ENCODE measurements around the gene DDX60. TPM values are rescaled to one million over a fixed set of nuclear protein-coding genes. Genes with fewer than 3 reads are reported as not detected.
"Not testable (repeated sequence)": the region's sequence is repeated elsewhere in the genome, so short reads cannot be mapped to it uniquely, and the experiment has no call there.

Gene DDX60, protein sequence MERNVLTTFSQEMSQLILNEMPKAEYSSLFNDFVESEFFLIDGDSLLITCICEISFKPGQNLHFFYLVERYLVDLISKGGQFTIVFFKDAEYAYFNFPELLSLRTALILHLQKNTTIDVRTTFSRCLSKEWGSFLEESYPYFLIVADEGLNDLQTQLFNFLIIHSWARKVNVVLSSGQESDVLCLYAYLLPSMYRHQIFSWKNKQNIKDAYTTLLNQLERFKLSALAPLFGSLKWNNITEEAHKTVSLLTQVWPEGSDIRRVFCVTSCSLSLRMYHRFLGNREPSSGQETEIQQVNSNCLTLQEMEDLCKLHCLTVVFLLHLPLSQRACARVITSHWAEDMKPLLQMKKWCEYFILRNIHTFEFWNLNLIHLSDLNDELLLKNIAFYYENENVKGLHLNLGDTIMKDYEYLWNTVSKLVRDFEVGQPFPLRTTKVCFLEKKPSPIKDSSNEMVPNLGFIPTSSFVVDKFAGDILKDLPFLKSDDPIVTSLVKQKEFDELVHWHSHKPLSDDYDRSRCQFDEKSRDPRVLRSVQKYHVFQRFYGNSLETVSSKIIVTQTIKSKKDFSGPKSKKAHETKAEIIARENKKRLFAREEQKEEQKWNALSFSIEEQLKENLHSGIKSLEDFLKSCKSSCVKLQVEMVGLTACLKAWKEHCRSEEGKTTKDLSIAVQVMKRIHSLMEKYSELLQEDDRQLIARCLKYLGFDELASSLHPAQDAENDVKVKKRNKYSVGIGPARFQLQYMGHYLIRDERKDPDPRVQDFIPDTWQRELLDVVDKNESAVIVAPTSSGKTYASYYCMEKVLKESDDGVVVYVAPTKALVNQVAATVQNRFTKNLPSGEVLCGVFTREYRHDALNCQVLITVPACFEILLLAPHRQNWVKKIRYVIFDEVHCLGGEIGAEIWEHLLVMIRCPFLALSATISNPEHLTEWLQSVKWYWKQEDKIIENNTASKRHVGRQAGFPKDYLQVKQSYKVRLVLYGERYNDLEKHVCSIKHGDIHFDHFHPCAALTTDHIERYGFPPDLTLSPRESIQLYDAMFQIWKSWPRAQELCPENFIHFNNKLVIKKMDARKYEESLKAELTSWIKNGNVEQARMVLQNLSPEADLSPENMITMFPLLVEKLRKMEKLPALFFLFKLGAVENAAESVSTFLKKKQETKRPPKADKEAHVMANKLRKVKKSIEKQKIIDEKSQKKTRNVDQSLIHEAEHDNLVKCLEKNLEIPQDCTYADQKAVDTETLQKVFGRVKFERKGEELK (N-terminal part only)
- 5.6 TPM for total RNA-seq
- long read RNA-seq, full-length matches to known transcripts, result 5 of 8 reads
- long read RNA-seq, partial matches to known transcripts, result 3 of 8 reads
- long read RNA-seq, other reads (novel, unspliced or antisense), result 0 of 8 reads

GRCh38 chr4:168318266-168318895, at the start of gene DDX60:
TSS of gene DDX60 (minus strand) at chr4:168318752. CDS start at chr4:168311259, 7,493 bp downstream.
- ATAC-seq (peak; percentile 96), DNase-seq (peak; percentile 83)
- intact Hi-C loops (cut with micrococcal nuclease), result no loop called here

GRCh38 chr4:168367065-168367464, 48.5 kb upstream of the DDX60 start:
- DNase-seq (no peak), ATAC-seq (no peak)
- intact Hi-C loops (cut with micrococcal nuclease), result no loop called here

GRCh38 chr4:168362025-168362401, 43.5 kb upstream of the DDX60 start:
- intact Hi-C loops (cut with micrococcal nuclease), result no loop called here
- DNase-seq (peak; percentile 22), ATAC-seq (peak; percentile 50)

DNA sequence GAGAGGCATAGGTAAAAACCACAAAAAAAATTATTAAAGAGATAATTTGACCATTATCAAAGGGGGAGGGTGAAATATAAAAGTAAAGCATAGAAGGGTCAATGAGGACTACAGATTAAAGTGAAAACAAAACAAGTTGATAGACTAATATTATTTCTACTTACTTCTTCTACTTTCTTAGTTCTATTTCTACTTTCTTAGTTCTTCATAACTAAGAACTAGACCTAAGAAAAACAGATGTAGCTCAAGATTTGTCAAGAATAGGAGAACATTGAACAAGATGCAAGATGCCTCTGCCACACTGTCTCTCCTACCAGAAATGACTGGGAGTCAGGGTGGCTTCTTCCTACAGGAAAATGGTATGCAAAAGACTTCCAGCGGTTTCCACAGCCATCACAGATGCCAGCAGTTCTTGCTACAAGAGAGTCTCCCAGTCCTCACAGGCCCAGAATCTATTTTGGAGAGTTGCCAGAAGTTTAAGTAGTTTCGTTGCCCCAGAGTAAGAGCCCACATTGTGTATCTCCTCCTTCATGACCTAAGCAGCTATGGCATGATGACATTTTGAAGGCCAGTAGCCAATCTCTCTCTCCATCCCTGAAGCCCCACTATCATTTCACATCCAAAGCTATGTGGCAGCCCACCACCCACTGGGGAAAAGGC, 42.9 kb upstream of the DDX60 start:
- ATAC-seq (no peak), DNase-seq (no peak)
- intact Hi-C loops (cut with micrococcal nuclease), result no loop called here

DNA sequence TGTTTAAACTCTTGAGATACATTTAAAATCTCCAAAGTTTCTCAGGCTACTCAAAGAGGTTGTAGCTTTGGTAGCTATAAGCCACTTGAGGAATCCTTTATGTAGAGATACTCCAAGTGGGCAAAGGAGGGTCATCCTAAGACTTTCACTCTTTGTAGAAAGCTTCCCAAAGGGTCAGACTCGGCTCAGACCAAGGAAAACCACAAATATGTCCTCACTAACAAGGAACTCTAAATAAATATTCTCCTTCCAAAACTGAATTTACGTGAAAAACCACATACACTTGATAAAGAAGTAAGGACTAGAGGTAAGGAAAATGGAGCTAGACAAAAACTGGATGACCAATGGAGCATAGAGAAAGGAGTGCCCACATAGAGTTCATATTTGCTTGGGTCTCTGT, 41.7 kb upstream of the DDX60 start:
- no peak for ATAC-seq
- no peak for DNase-seq
- intact Hi-C loops (cut with micrococcal nuclease), result no loop called here

DNA sequence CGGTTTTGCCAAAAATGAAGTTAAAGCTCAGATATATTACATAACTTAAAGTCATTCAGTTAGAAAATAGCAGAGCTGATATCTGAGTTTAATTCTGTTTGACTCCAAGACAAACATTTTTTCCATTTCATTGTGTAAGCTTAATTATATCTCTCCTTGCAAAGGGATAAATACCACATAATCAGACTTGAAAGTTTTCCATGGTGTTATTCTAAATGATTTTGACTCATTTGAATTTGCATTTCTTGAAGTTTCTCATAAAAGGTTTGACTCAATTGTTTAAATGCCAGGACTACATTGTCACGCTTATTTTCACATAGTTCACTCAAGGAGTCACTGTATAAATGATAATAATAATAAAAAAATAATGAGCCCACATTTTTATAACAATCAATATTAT, 39.4 kb upstream of the DDX60 start:
- DNase-seq (no peak), ATAC-seq (no peak)
- intact Hi-C loops (cut with micrococcal nuclease), result no loop called here

DNA sequence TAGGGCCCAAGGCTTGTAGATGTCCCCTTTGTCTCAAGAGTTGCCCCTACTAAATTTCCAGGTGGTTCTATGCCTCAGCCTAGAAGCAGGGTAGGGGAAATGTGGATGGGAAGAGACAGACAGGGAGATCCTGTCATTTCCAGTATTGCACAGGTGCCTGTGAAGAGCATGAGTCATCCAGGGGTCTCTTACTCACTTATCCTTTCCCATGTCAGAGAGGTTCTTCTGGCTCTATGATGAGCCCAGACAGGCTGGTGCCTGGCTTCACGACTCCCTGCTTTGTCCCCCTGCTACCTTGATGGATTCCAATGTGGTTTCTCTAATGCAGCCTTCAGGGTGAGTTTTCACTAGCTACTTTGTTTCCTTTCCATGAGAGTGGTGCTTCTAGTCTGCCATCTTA, 35.2 kb upstream of the DDX60 start:
- intact Hi-C loops (cut with micrococcal nuclease), result no loop called here
- DNase-seq (no peak), ATAC-seq (no peak)

DNA sequence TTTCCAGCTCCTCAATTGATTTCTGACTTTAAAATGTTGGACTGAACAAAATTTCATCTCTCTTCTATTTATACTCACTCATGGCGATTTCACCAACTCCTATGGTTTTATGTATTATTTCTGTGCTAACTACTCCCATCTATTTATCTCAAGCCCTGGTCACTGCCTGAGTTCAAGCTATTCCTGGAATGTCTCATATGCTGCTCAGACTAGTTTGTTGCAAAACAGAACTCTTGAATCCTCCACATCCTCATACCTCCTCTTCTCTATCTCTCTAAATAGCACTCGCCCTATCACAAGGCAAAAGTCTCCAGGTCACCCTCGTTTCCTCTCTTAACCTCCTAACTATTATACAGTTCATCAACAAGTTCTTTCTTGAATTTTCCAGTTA, 19.0 kb upstream of the DDX60 start:
- DNase-seq (no peak), ATAC-seq (no peak)
- intact Hi-C loops (cut with micrococcal nuclease), result no loop called here

GRCh38 chr4:168336837-168337549, 18.4 kb upstream of the DDX60 start:
- no peak for DNase-seq
- intact Hi-C loops (cut with micrococcal nuclease), result no loop called here
- ATAC-seq, result no peak

- ATAC-seq (peak; percentile 96), DNase-seq (no peak)
- intact Hi-C loops (cut with micrococcal nuclease), result no loop called here
Measured at GRCh38 chr4:168335621-168336020, 17.1 kb upstream of the DDX60 start.

- intact Hi-C loops (cut with micrococcal nuclease), result no loop called here
- ATAC-seq, result no peak
- no peak for DNase-seq
Measured at GRCh38 chr4:168334053-168334452, 15.5 kb upstream of the DDX60 start.

GRCh38 chr4:168330575-168330974, 12.0 kb upstream of the DDX60 start:
- ATAC-seq; intact Hi-C loops (cut with micrococcal nuclease); DNase-seq: not testable (repeated sequence)

GRCh38 chr4:168325591-168325990, 7.0 kb upstream of the DDX60 start:
- DNase-seq (no peak), ATAC-seq (no peak)
- intact Hi-C loops (cut with micrococcal nuclease), result no loop called here

DNA sequence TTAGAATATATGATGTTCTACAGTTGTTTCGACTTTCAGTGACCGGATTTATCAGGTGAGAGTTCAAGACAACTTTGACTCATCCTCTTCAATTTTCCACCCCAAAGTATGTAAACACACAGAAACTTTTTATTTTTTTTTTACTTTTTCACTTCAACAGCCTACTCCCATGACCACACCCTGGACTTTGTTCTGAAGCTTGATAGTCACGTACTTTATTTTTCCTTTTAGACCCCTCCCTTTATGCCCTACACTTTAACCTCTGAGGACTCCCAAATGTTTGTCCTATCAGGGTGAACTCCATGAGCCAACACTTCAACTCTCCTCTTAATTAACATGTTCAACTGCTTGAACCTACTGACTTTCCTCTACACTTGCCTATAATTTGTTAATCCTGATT, 2.5 kb upstream of the DDX60 start:
- no peak for DNase-seq
- no peak for ATAC-seq
- intact Hi-C loops (cut with micrococcal nuclease), result no loop called here

DNA sequence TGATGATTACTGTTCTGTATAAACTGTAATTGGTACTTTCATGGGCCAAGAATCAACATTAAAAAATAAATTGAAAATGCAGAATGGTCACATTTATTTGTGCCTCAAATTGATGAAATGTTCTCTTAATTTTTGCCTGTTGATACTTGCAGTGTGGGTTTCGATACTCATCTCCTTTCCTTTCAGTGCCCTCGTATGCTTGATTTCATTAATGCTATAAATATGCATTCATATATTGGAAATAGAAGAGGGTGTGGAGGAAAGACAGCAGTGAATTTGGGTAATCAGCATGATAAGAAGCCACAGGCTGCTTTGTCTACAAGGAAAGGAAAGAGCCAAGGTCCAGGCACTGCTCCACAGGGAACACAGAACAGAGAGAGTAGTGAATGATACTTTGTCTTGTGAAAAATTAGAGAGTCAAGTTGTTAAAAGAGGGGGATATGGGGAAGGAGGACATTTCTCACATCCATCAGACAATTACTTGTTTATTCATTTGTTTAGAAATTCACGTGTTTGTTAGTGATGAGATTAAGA, 1.0 kb upstream of the DDX60 start:
- intact Hi-C loops (cut with micrococcal nuclease), result no loop called here

DNA sequence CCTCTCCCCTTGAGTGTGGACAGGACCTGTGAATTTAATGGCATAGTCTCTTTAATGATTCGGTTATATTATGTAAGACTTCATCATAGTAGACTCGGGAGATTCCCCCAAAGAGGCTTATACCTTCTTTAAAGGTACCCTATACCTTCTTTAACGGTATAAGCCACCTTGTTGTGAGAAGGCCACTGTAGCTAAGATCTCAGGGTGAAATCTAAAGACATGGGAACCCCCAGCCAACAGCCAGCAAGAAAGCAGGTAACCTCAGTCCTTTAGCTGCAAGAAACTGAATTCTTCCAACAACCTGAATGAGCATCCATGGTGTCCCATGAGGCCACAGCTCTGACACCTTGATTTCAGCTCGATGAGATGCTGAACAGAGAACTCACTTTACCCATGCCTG, 931 bp downstream of the DDX60 start:
- DNase-seq (no peak), ATAC-seq (no peak)
- intact Hi-C loops (cut with micrococcal nuclease), result no loop called here

More for the DNA sequence above, 1.0 kb upstream of the DDX60 start:
- ATAC-seq (no peak), DNase-seq (no peak)

GRCh38 chr4:168309781-168310180, 8.8 kb downstream of the DDX60 start:
- intact Hi-C loops (cut with micrococcal nuclease), result loop anchor here (5.0 kb wide), 1 partner anchor 613 kb away; no protein-coding TSS in a partner anchor
- ATAC-seq, result peak; percentile 79
- DNase-seq, result no peak

Measured in left ventricle myocardium superior (tissue), 1 donor.